Right renal cortex interstitium (tissue), 3 donors: Measurements from ENCODE around the gene CDH13. TPM values are rescaled to one million over a fixed set of nuclear protein-coding genes. Genes with fewer than 3 reads are reported as not detected.

Experiments
- DNase-seq, 3 donors: peaks; one replicate each; pipeline ENCODE4 v3.0.0-alpha.2; 2013; ENCODE audit warnings: low read depth in 3 of 3, low spot score in 2 of 3
- polyA plus RNA-seq, 3 donors: library from polyadenylated mRNA; unstranded; fragments of 120-200 nt; gene quantifications; one replicate each; pipeline ENCODE4 v1.2.1, GENCODE V29; 2013; ENCODE audit not compliant: insufficient read length in 3 of 3

The CDH13 gene
- polyA plus RNA-seq, 3 donors, result 9.4 to 16.2 (median 14.7) TPM

- no peak for DNase-seq
Measured at GRCh38 chr16:83574388-83574787, 947.6 kb downstream of the CDH13 start.

DNA sequence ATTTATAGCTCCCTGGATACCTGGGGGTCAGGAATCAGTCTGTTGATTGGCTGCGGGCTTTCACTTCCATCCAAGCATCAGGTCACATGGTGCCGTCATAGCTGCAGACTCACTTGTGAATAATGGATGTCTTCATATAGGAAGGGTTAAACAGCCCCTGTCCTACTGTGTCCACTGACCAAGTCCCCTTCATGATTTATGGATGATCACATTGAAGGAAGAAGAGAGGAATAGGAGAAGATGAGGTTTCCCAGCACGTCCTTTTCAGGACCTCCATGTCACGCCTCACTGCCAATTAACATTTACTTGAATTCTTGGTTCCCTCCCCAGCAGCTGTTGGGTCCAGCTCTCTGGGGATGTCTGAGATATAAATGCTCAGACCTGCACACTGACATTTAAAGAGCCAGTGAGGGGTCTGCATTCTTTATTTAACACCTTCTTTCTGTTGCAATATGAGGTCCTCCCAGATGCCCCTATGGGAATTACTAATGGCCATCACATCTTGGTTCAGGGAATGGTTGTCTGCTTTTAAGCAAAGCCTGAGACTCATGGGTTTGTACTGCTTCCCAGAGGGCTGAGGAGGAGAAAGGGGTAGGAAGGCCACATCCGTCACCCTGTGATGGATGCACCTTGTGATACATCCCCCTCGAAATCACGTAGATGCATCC is 950.4 kb downstream of the CDH13 start:
- peak in 1 of 3 donors; percentile 29 for DNase-seq

GRCh38 chr16:83578171-83578570 is 951.4 kb downstream of the CDH13 start:
- DNase-seq, result no peak

GRCh38 chr16:83579027-83579426 is 952.3 kb downstream of the CDH13 start:
- DNase-seq, result no peak

GRCh38 chr16:83579436-83579835 is 952.7 kb downstream of the CDH13 start:
- no peak for DNase-seq

- no peak for DNase-seq
Measured at GRCh38 chr16:83581082-83581481, 954.3 kb downstream of the CDH13 start.

DNA sequence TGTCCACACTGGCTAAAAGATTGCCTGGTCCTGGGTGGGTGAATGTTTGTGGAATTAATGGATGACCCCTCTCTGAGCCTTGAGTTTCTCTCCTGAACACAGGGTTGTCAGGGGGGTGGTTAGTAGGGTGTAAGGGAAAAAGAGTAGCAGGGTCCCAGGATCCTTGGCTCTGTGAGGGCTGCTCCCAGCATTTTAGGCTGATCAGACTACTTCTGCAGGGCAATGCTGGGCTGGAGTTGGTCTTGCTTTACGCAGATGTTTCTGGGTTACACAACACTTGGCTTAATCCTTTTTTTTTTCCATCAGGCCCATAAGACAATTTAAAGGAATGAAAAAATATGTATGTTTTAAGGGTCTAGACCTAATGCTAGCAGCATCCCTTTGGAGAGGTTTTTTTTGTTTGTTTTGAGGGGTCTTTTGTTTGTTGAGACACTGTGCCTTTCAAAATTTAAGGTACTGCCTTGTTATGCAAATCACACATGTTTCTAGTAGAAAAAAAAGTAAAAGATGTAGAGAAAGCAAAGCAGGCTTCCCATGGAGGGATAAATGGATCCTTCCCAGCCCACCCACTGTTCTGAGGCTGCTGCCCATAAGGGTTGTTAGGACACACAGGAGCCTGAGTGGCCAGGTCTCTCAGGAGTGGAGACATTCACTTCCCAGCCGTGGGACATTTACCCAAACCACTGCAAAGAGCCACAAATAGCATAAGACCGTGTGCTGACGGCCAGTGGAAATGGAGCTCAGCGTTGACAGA is 955.4 kb downstream of the CDH13 start:
- no peak for DNase-seq

- DNase-seq, result no peak
Measured at GRCh38 chr16:83586036-83586435, 959.3 kb downstream of the CDH13 start.

DNA sequence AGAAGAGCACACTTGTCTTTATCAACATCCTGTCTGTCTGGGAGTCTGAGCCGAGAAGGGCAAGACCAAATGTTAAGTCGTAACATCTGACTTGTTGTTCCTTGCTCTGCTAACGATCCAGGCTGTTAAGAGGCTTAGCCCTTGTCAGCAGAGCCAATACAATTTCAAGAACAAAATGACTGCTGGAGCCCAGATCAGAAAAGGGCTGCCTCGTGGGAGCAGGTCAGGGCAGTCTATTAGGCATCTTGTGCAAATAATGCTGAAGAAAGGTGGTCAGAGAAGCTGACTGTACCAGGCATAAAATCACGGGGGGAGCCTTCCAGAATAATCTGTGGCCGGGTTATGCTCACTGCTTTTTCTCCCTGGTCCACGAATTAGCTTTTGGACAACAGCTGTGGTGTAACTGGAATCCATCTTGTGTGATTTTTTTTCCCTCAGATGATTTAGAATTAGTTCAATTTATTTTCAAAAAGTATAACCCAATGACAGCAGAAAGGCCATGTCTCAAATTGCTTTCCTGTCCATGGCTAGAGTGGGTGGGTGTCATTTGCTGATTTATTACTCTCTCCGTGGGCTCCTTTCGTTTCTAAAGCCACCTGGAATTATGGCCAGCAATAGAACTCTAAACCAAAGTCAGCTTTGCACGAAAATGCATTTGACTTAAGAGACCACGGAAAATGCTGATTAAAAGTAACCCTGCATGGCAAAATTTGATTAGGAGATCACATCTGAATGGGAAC is 959.9 kb downstream of the CDH13 start:
- DNase-seq, result no peak

DNA sequence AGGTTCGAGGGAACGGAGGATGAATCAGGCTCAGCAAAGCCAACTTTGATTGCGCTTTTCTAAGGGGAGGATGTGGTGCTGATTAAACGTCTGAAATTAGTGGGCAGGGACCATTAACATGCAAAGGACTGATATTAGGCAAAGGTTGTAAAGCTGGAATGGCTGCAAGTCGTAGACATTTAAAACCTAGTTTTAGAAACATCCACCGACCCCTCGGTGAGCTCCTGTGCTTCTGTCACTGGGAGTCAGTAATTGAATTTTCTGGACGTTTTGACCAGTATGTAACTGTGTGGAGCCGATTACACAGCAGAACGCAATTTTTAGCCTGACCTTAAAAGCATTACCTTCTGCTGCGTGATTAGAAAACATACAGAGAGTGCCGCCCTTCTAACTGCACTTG is 960.4 kb downstream of the CDH13 start:
- DNase-seq, result no peak

DNA sequence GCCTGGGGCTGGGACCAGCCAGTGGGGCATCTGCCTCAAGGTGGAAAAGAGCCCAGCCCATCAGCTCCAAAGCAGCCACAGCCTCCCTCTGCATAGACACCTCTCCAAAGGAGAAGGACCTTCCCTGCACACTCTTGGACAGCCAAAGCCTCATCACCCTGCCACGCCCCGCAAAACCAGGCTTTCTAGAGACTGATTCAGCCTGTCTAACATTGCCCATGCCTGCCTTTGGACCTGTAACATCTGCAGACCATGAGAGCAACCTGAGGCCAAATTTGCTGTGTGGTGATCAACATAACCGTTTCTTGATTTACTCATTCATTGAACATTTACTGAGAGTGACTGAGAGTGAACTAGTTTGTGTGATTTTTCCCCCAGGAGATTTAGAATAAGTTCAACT is 961.3 kb downstream of the CDH13 start:
- no peak for DNase-seq

DNA sequence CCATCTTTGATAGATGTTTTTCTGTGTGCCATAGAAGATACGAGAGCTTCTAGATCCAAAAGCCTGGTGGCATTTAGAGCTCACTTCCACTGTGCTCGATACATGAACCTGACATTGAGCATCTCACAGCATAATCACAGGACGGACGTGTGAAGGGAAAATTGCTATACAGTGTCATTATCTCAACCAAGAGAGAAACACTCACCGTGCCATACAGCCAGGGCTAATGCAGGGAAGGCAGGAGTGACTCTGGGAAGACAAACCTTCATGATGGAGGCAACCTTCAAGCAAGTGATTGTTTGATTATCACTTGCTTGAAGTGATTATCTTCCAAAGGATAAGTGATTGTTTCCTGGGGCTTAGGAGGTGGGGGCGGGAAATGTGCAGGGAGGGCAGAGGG is 962.8 kb downstream of the CDH13 start:
- DNase-seq, result no peak

DNA sequence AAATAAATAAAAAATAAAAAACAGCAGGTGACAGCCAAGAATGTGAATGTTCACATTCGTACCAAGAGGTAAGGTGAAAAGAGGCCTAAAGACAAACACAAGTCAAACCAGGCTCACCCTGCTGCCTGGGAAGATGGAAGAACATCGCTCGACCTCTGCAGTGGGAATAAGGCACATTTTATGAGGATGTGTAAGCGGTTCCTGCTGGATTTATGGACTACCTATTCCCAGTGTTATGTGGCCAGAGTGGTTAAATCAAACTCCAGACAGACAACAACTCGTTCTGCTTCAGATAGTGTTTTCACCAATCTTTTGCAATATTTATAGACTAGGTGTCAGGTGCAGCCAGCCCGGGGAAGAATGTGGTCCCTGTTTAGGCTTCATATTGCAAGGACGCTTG is 966.0 kb downstream of the CDH13 start:
- DNase-seq, result no peak

GRCh38 chr16:83599789-83600462 is 973.2 kb downstream of the CDH13 start:
- no peak for DNase-seq

GRCh38 chr16:83602761-83603722 is 976.3 kb downstream of the CDH13 start:
- no peak for DNase-seq

DNA sequence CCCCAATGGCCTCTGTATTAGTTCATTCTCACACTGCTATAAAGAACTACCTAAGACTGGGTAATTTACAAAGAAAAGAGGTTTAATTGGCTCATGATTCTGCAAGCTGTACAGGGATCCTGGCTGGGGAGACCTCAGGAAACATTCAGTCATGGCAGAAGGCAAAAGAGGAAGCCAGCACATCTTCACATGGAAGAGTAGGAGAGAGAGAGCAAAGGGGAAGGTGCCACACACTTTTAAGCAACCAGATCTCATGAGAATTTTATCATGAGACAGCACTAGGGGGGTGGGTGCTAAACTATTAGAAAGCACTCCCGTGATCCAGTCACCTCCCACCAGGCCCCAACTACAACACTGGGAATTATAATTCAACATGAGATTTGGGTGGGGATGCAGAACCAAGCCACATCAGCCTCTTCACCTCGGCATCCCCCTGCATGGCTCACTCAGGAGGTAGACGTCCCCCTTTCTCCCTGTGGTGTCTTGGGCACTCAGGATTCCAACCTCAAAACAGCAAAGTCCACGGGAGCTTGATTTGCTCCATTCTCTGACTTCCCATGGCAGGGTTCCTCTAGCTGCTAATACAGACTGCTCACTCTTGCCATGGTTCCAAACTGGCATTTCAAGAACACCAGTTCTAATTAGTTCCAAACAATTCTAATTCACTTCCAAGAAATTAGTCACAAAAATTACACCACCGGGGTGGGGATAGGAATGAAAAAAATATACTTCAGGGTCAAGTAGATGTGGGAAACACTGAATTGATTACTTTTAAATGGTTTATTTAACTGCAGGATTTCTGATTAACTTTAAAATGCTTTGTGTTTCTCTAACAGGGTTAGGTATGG is 977.2 kb downstream of the CDH13 start:
- DNase-seq, result no peak

- no peak for DNase-seq
Measured at GRCh38 chr16:83606486-83607030, 979.8 kb downstream of the CDH13 start.

- DNase-seq, result no peak
Measured at GRCh38 chr16:83609178-83609577, 982.4 kb downstream of the CDH13 start.
